BJ (cell line): ENCODE results near the gene CFAP65. TPM values are rescaled to one million over a fixed set of nuclear protein-coding genes. Genes with fewer than 3 reads are reported as not detected.

Experiments
- CTCF ChIA-PET: fragments of 350-600 bp; formaldehyde crosslinking; extraction: SDS; loops from one replicate; lab custom pipeline; 2021; ENCODE audit warnings: antibody characterized with exemption, inconsistent platforms; lab: Yijun Ruan, JAX
- POLR2A ChIA-PET: fragments of 300-600 bp; sonication (Branson Sonifier 250); formaldehyde crosslinking; extraction: SDS; loops from one replicate; lab custom pipeline; 2021; ENCODE audit warnings: antibody characterized with exemption; lab: Charles Lee
- DNase-seq: peaks from one replicate; pipeline ENCODE4 v3.0.0-alpha.2; 2011; ENCODE audit warnings: low read depth
- H3K27me3 ChIP-seq: 2 replicates; pipeline ENCODE4 v1.6.0; 2011; ENCODE audit warnings: low read length; ENCODE audit not compliant: control insufficient read depth, insufficient read depth
- H3K36me3 ChIP-seq: 2 replicates; pipeline ENCODE4 v1.5.1; 2011; ENCODE audit warnings: low read length; ENCODE audit not compliant: control insufficient read depth, insufficient read depth
- H3K4me3 ChIP-seq: 2 replicates; pipeline ENCODE4 v1.5.1; 2011; ENCODE audit warnings: low read depth, mild to moderate bottlenecking, control low read depth, low read length
- CTCF ChIP-seq: IDR thresholded peaks from 2 replicates; pipeline ENCODE4 v1.5.1; 2011; ENCODE audit warnings: low read depth, mild to moderate bottlenecking, control low read depth, inconsistent platforms, low read length, moderate library complexity; ENCODE audit not compliant: insufficient read depth
- polyA plus RNA-seq: library from polyadenylated mRNA; depleted of rRNA; stranded (reverse); fragments of >200 nt; gene quantifications from 2 replicates; pipeline ENCODE4 v1.2.3, GENCODE V29; 2011

Gene CFAP65
- polyA plus RNA-seq, 1 experiment: not detected

DNA sequence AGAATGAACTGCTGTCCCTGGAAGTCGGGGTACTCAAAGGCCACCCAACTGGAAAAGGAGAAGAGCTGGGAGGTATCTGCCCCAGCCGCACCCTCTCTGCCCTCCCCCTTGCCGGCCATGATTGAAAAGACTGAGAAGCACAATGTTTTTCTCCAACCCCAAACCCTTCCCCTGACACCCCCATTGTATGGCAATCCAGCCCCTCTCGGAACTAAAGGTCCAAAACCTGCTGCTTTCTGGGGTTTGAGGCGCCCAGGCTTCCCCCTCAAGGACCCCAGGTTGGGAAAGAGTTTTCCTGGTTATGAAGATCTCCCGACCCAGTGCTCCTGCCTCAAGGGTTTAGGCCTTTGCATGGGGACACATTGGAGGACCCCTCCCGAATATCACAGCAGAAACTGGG, 49.1 kb downstream of the CFAP65 start:
- ChIA-PET CTCF (interaction anchor here (0.7 to 2.5 kb wide), 2 partner anchors 12 to 129 kb away, joined by 3 to 14 read pairs; no protein-coding TSS in a partner anchor), POLR2A (no interaction called here)
- no peak for DNase-seq
- Histone ChIP-seq H3K27me3 (peaks cover 73% of the 10 kb centered on the region), H3K36me3 (no peaks in the 10 kb centered on the region), H3K4me3 (no peak overlapping the region)
- no peak for TF ChIP-seq CTCF

GRCh38 chr2:218991674-218992168, 49.6 kb downstream of the CFAP65 start:
- H3K4me3 ChIP-seq: no peak overlapping the region
- no peak for DNase-seq
- TF ChIP-seq CTCF: no peak
- no peaks in the 10 kb centered on the region for H3K36me3 ChIP-seq
- CTCF ChIA-PET: interaction anchor here (2.5 kb wide), 1 partner anchor 11 kb away, joined by 14 read pairs; no protein-coding TSS in a partner anchor
- POLR2A ChIA-PET: no interaction called here
- H3K27me3 ChIP-seq: peaks cover 75% of the 10 kb centered on the region

- Histone ChIP-seq H3K4me3 (no peak overlapping the region), H3K36me3 (no peaks in the 10 kb centered on the region), H3K27me3 (peaks cover 76% of the 10 kb centered on the region)
- no peak for TF ChIP-seq CTCF
- no peak for DNase-seq
- POLR2A ChIA-PET: interaction anchor here (0.6 kb wide), 1 partner anchor 130 kb away, joined by 6 read pairs; no protein-coding TSS in a partner anchor
- CTCF ChIA-PET: interaction anchor here (1.1 to 2.5 kb wide), 3 partner anchors 10 to 15 kb away, joined by 3 to 14 read pairs (median 4); no protein-coding TSS in a partner anchor
Measured at GRCh38 chr2:218990612-218991011, 50.7 kb downstream of the CFAP65 start.

GRCh38 chr2:218990052-218990451, 51.3 kb downstream of the CFAP65 start:
- Histone ChIP-seq H3K27me3 (peaks cover 74% of the 10 kb centered on the region), H3K36me3 (no peaks in the 10 kb centered on the region), H3K4me3 (no peak overlapping the region)
- DNase-seq: no peak
- ChIA-PET POLR2A (interaction anchor here (0.6 kb wide), 1 partner anchor 129 kb away, joined by 6 read pairs; no protein-coding TSS in a partner anchor), CTCF (interaction anchor here (1.0 to 1.4 kb wide), 2 partner anchors 10 to 14 kb away, joined by 4 to 6 read pairs; no protein-coding TSS in a partner anchor)
- no peak for TF ChIP-seq CTCF

DNA sequence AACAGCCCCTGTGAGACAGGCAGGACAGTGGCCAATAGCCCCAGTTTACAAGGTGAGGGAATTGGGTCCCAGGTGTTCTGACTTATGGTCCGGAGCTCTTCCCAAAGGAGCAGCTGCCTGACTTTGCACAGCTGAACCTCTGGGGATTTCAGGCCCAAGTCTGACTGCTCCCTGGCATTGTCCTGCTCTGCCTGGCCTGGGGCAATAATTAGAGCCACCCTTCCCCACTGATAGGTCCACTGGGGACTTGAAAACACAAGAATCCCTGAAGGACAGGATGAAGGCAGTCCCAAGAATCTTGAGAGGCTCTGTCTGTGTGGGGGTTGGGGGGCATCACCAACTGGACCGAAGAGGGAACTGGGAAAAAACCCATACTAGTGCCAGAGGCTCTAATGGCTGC, 52.7 kb downstream of the CFAP65 start:
- ChIA-PET CTCF (interaction anchor here (1.0 to 2.2 kb wide), 3 partner anchors 9 to 41 kb away, joined by 3 to 8 read pairs (median 5); no protein-coding TSS in a partner anchor), POLR2A (no interaction called here)
- H3K27me3 ChIP-seq: peaks cover 72% of the 10 kb centered on the region

More for the DNA sequence above, 52.7 kb downstream of the CFAP65 start:
- H3K36me3 ChIP-seq: no peaks in the 10 kb centered on the region
- DNase-seq: no peak
- no peak for TF ChIP-seq CTCF
- no peak overlapping the region for H3K4me3 ChIP-seq
